GM19324 (cell line): ENCODE measurements around the gene MIS18A.
"Not testable (repeated sequence)": the region's sequence is repeated elsewhere in the genome, so short reads cannot be mapped to it uniquely, and the experiment has no call there.

ENCODE experiments used
- ATAC-seq: cut with Tn5 transposase; IDR thresholded peaks from one replicate; pipeline ENCODE4 v1.9.1; 2021; ENCODE audit warnings: mild to moderate bottlenecking, moderate library complexity; ENCODE audit not compliant: unreplicated experiment, low FRiP score

Gene MIS18A

DNA sequence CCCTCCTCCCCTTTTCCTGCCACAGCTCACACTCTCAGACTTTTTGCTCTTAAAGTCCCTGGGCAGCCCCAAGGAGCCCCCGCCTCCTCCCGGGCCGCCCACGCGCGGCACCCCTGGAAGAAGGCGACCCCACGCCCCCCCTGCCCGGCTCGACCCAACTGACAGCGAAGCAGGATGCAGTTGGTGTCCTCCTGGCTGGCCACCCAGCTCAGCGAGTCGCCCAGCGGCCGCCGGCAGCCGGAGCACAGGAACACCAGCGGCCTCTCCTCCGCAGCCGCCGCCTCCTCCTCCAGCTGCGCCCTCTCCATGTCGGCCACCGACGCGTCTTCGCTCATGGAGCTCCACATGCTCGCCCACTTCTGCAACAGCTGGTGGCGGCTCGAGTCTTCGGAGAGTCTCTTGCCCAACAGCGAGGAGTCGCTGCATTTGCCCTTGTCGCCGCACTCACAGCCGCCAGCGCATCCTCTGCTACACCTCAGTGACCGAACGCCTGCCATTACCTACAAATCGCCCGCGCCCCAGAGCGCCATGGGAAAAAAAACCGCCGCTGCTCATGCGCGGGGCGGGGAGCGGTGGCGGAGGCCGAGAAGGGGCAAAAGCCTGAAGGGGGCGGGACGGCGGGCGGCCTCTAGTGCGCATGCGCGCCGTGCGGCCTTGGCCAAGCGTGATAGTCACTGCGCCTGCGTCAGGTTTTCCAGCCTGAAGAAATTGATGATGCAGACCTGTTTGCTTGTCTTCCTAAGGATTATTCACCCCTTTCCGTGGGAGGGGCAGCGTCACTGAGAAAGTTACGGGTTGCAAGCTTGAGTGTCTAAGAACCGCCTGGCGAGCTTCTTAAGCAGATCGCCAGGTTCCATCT, at the start of gene MIS18A:
Gene MIS18A, minus strand, starts transcription at position 532 of the 859 bp plus-strand sequence. Its CDS starts 35 bp downstream, at position 497.
- peak; percentile 93 for ATAC-seq

GRCh38 chr21:32328595-32328994, 49.7 kb upstream of the MIS18A start:
- no peak for ATAC-seq

DNA sequence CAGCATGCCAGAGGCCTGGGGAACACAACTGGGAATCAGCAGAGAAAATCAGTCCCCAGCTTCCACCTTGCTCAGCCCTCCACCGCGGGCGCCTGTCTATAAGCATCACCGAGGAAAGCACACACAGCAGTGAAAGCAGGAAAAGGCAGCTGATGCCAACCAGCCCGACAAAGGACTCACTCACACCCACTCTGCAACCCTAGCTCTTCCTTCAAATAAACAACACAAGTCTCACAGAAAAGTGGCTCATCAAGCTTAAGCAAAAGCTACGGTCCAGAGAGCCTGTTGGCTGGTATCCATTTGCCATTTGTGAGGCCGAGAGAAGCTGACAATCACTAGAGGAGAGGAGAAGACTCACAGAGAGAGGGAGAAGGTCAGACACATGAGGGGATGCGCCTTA, 46.9 kb upstream of the MIS18A start:
- ATAC-seq: no peak

DNA sequence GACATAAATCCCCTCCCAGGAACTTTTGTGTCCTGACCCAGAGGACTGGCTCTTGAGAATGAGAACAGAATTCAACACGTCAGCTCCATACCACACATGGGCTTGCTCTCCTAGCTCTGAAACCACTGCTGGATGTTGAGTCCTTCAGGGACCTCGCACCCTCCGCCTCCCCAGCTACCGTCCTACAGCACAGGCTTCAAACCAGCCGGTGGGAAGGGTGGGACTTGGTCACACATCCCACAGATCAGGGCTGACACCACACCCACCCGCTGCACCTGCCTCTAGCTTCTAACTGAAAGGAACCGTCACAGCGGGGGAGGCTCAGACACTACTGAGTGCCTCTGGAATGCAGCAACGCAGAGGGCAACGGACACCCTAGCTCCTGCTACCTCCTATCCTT, 43.8 kb upstream of the MIS18A start:
- no peak for ATAC-seq

DNA sequence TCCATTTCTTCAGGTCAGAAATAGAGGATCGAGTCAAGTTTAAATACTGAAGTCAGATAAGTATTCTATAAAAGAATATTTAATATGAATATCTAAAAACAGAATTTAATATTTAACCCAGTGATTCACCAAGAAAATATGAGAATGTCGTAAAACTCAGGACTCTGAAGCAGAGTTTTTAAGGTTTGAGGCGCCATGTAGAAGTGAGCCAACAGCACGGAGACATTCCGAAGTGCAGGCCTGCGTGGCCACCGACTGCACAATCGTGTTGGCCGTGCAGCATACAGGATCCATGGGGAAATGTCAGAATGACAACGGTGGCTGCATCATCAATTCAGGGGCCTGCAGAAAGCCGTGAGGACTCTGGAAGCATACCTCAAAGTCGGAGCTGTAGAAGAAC, 43.3 kb upstream of the MIS18A start:
- ATAC-seq: no peak

DNA sequence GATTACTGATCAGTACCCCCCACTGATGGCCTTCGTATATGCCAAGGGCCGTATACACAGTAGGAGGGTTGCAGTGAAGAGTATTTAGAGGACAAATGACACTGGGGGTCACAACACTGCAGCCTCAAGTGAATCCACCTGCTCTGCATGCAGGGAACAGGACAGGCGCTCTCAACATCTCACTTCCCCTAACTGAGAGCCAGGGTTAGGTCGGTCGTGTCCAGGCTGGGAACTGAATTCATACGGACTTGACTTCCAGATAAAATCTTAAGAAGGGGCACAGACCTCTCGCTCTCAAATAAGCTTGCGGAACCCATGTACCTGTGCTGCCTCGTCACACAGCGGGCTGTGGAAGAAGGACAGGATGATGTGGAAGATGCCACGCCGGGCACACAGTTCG, 42.6 kb upstream of the MIS18A start:
- ATAC-seq: no peak

GRCh38 chr21:32320726-32321125, 41.9 kb upstream of the MIS18A start:
- ATAC-seq: no peak

DNA sequence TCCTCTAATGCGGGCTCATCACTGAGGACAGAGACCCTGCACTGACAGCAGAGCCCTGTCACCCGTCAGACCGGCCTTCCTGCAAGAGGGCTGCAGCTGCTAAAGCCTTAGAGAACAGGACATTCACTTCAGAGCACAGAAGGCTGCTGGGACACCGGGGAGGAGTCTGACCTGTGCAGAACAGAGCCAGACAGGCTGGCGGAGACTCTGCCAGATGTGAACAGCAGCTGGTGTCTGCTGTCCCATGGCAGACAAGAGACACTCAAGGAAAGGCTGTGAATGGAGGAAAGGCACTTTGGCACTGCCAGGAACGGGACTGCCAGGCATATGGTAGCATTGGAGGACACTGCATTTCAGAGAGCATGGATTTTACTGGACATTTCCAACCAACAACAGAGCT, 41.2 kb upstream of the MIS18A start:
- ATAC-seq: no peak

DNA sequence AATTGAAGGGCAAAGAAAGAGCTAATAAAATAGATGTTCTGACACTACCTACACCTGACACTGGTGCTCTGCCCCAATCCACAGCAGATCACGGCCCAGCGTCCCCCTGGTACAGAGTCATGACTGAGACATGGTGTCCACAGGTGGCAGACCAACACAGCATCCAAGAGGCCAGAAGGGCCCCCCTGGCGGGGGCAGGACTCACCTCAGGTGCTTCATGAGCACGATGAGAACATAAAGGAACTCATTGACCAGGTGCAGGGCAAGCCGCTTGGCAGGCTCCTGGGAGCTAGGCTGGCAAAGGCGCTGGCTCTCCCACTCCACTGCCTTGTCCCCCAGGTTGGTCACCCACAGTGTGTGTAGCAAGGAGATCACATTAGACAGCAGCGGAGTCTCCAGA, 40.2 kb upstream of the MIS18A start:
- ATAC-seq: no peak

- no peak for ATAC-seq
These were observed 38.9 kb upstream of the MIS18A start for GRCh38 chr21:32317726-32318125.

DNA sequence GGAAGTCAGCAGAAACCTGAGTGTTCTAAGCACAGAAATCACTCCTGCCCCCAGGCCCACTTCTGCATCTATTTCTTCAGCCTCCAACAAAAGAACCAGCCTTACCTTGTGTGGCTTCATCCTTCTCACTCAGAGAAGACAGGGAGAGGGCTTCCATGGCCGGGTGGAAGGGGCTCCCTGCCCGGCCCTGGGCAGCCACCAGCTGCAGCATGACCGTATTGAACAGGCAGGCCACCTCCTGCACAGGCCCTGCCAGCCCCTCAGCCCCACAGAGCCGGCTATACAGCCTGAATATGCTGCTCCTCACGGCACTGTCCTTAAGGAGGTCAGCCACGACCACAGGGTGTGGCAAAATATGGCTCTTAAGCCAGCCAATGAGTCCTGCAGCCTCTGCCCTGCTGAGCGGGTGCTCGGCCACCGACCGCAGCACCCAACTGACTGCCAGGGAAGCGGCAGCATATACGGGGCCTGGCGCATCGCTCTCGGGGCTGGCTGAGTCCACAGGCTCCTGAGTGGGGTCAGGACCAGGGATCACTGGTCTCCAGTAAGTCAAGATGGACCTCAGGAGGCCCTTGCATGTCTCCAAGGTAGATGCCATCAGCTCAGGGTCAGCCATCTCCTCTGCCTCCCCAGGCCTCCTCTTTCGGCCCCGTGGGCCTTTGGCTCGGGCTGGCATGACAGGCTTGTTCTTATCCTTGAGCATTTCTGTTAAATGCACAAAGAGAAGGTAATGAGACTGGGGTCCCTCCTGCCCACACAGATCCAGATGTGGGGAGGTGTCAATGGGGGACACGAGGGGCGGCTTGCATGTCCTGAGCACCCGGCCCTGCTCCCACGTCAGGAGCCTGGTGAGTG, 37.7 kb upstream of the MIS18A start:
- ATAC-seq: no peak

- ATAC-seq: no peak
These were observed 36.8 kb upstream of the MIS18A start for GRCh38 chr21:32315511-32316281.

DNA sequence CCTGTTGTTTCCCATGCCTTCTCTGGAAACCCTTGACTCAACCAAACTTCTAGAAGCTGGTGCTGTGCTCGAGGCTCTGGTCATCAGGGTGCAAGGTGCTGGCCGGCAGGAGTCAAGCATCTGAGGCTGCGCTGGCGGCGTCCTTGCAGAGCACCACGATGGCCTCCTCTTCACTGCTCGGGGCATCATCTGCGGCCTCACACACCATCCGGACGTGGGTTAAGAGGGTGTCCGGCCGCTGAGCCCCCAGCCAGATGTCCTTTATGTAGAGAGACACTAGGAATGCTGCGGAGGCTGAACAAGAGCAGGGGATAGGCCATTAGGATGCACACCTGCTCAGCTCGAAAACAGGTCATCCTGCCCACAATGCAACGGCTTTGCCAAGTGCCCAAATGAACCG, 36.0 kb upstream of the MIS18A start:
- ATAC-seq: no peak

- no peak for ATAC-seq
These were observed 34.1 kb upstream of the MIS18A start for GRCh38 chr21:32312976-32313375.

- no peak for ATAC-seq
These were observed 33.5 kb upstream of the MIS18A start for GRCh38 chr21:32312326-32312725.

DNA sequence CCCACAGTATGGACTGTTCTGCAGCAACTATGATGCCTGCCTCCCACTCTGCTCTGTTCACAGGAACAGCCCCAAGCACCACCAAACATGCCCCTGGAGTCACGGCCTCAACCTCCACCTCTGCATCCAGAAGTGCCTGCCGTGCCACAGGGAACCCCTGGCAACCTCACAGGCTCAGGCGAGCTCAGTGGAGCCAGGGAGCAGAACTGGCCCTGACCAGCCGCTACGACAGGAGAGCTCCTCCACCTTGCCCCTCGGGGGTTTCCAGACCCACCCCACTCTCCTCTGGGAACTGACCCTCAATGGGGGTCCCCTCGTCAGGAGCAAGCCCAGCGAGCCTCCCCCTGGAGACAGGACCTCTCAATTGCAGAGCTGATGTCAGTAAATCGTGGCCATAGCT, 32.8 kb upstream of the MIS18A start:
- no peak for ATAC-seq

GRCh38 chr21:32310976-32311375, 32.1 kb upstream of the MIS18A start:
- ATAC-seq: not testable (repeated sequence)

GRCh38 chr21:32309906-32310460, 31.1 kb upstream of the MIS18A start:
- ATAC-seq: no peak

GRCh38 chr21:32308696-32309095, 29.8 kb upstream of the MIS18A start:
- ATAC-seq: no peak

- no peak for ATAC-seq
These were observed 28.9 kb upstream of the MIS18A start for GRCh38 chr21:32307706-32308105.
